Measurements from ENCODE around the gene THOC6.

Gene THOC6

GRCh38 chr16:2996298-2996697, 27.5 kb upstream of the THOC6 start:
- no peak overlapping the region for H2BK120ac ChIP-seq (ENCODE audit: low read depth, low read length)
- H3K23ac ChIP-seq (ENCODE audit: low read length): no peak overlapping the region
- no peak overlapping the region for H3K4me2 ChIP-seq (ENCODE audit: low read length)
- H3K4me1 ChIP-seq (ENCODE audit: control insufficient read depth, low read depth, low read length): no peaks in the 10 kb centered on the region
- WGBS (ENCODE audit: extremely low coverage, insufficient coverage, low lambda C conversion rate): no CpG with 5 or more reads among the region's 13 CpGs
- H3K56ac ChIP-seq (ENCODE audit: low read length): peak overlapping the region; percentile 25
- no peak overlapping the region for H3K9ac ChIP-seq (ENCODE audit: low read length)
- H2BK5ac ChIP-seq (ENCODE audit: low read length): no peak overlapping the region
- H2AK5ac ChIP-seq (ENCODE audit: low read length): no peak overlapping the region
- H3K27me3 ChIP-seq (ENCODE audit: insufficient read depth, low read length, poor library complexity): no peaks in the 10 kb centered on the region
- H3K36me3 ChIP-seq (ENCODE audit: control insufficient read depth, insufficient read depth, low read length): no peaks in the 10 kb centered on the region
- H4K5ac ChIP-seq (ENCODE audit: low read length): no peak overlapping the region
- no peak overlapping the region for H4K8ac ChIP-seq (ENCODE audit: low read depth, low read length)
- no peaks in the 10 kb centered on the region for H3K79me1 ChIP-seq (ENCODE audit: low read length)
- H2BK15ac ChIP-seq (replicated peaks; ENCODE audit: low read depth): no peak overlapping the region
- no peak overlapping the region for H3K4ac ChIP-seq (ENCODE audit: low read depth, low read length)
- H3K79me2 ChIP-seq (ENCODE audit: control insufficient read depth, insufficient read depth, low read length): no peaks in the 10 kb centered on the region
- H3K27ac ChIP-seq (ENCODE audit: low read depth, low read length): no peak overlapping the region
- DNase-seq: no peak
- no peak overlapping the region for H3K18ac ChIP-seq (ENCODE audit: low read length)
- H3K4me3 ChIP-seq (ENCODE audit: low read length): no peak overlapping the region

GRCh38 chr16:2999929-3000328, 23.9 kb upstream of the THOC6 start:
- no peaks in the 10 kb centered on the region for H3K4me1 ChIP-seq (ENCODE audit: control insufficient read depth, low read depth, low read length)
- H3K27me3 ChIP-seq (ENCODE audit: insufficient read depth, low read length, poor library complexity): no peaks in the 10 kb centered on the region
- no peak overlapping the region for H4K8ac ChIP-seq (ENCODE audit: low read depth, low read length)
- H3K56ac ChIP-seq (ENCODE audit: low read length): no peak overlapping the region
- no peak overlapping the region for H3K4me2 ChIP-seq (ENCODE audit: low read length)
- no peak overlapping the region for H2BK15ac ChIP-seq (replicated peaks; ENCODE audit: low read depth)
- no peak overlapping the region for H3K4ac ChIP-seq (ENCODE audit: low read depth, low read length)
- no peak overlapping the region for H2BK120ac ChIP-seq (ENCODE audit: low read depth, low read length)
- no peak overlapping the region for H3K4me3 ChIP-seq (ENCODE audit: low read length)
- H3K23ac ChIP-seq (ENCODE audit: low read length): no peak overlapping the region
- no peak overlapping the region for H4K5ac ChIP-seq (ENCODE audit: low read length)
- H2AK5ac ChIP-seq (ENCODE audit: low read length): no peak overlapping the region
- H3K79me2 ChIP-seq (ENCODE audit: control insufficient read depth, insufficient read depth, low read length): no peaks in the 10 kb centered on the region
- no peak for DNase-seq
- no peaks in the 10 kb centered on the region for H3K79me1 ChIP-seq (ENCODE audit: low read length)
- H3K36me3 ChIP-seq (ENCODE audit: control insufficient read depth, insufficient read depth, low read length): no peaks in the 10 kb centered on the region
- no peak overlapping the region for H3K18ac ChIP-seq (ENCODE audit: low read length)
- no peak overlapping the region for H3K27ac ChIP-seq (ENCODE audit: low read depth, low read length)
- H3K9ac ChIP-seq (ENCODE audit: low read length): no peak overlapping the region
- no peak overlapping the region for H2BK5ac ChIP-seq (ENCODE audit: low read length)
- WGBS (ENCODE audit: extremely low coverage, insufficient coverage, low lambda C conversion rate): no CpG with 5 or more reads among the region's 6 CpGs

DNA sequence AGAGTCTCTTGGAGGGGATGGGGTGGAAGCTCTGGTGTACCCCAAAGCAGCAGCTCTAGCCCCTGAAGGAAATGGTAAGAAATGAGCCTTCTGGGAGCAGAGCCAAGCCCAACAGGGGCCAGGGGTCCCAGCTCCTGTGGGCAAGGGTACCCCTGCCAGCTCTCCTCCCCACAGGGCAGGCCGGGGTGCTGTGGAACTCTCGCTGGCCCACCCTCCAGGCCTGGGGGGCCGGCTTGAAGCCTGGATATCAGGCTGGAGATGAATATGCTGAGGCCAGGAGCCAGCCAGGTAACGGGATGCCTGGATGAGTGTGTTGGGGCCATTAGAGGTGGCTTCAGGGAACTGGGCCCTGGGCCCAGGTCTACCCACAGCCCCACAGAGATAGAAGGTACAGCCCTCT, 23.3 kb upstream of the THOC6 start:
- no peak overlapping the region for H3K27ac ChIP-seq (ENCODE audit: low read depth, low read length)
- no peak overlapping the region for H3K56ac ChIP-seq (ENCODE audit: low read length)
- WGBS (ENCODE audit: extremely low coverage, insufficient coverage, low lambda C conversion rate): no CpG with 5 or more reads among the region's 4 CpGs
- no peak overlapping the region for H4K8ac ChIP-seq (ENCODE audit: low read depth, low read length)
- H3K4me2 ChIP-seq (ENCODE audit: low read length): no peak overlapping the region
- no peak overlapping the region for H4K5ac ChIP-seq (ENCODE audit: low read length)
- no peaks in the 10 kb centered on the region for H3K36me3 ChIP-seq (ENCODE audit: control insufficient read depth, insufficient read depth, low read length)
- H3K9ac ChIP-seq (ENCODE audit: low read length): no peak overlapping the region
- no peak overlapping the region for H2BK120ac ChIP-seq (ENCODE audit: low read depth, low read length)
- H2BK5ac ChIP-seq (ENCODE audit: low read length): no peak overlapping the region
- no peak overlapping the region for H3K18ac ChIP-seq (ENCODE audit: low read length)
- no peak for DNase-seq
- no peak overlapping the region for H2BK15ac ChIP-seq (replicated peaks; ENCODE audit: low read depth)
- H3K23ac ChIP-seq (ENCODE audit: low read length): no peak overlapping the region
- H3K79me2 ChIP-seq (ENCODE audit: control insufficient read depth, insufficient read depth, low read length): no peaks in the 10 kb centered on the region
- H3K4me1 ChIP-seq (ENCODE audit: control insufficient read depth, low read depth, low read length): no peaks in the 10 kb centered on the region
- no peak overlapping the region for H3K4me3 ChIP-seq (ENCODE audit: low read length)
- no peak overlapping the region for H2AK5ac ChIP-seq (ENCODE audit: low read length)
- H3K79me1 ChIP-seq (ENCODE audit: low read length): no peaks in the 10 kb centered on the region
- H3K27me3 ChIP-seq (ENCODE audit: insufficient read depth, low read length, poor library complexity): no peaks in the 10 kb centered on the region
- no peak overlapping the region for H3K4ac ChIP-seq (ENCODE audit: low read depth, low read length)

- no CpG with 5 or more reads among the region's 12 CpGs for WGBS (ENCODE audit: extremely low coverage, insufficient coverage, low lambda C conversion rate)
Measured at GRCh38 chr16:3001316-3001715, 22.5 kb upstream of the THOC6 start.

GRCh38 chr16:3003582-3004270, 20.1 kb upstream of the THOC6 start:
- Histone ChIP-seq H3K27me3 (ENCODE audit: insufficient read depth, low read length, poor library complexity) (no peaks in the 10 kb centered on the region), H3K4me2 (ENCODE audit: low read length) (no peak overlapping the region), H4K5ac (ENCODE audit: low read length) (no peak overlapping the region), H2BK15ac (replicated peaks; ENCODE audit: low read depth) (no peak overlapping the region), H3K4me3 (ENCODE audit: low read length) (no peak overlapping the region), H2BK5ac (ENCODE audit: low read length) (no peak overlapping the region), H3K79me2 (ENCODE audit: control insufficient read depth, insufficient read depth, low read length) (no peaks in the 10 kb centered on the region), H2BK120ac (ENCODE audit: low read depth, low read length) (no peak overlapping the region), H3K4me1 (ENCODE audit: control insufficient read depth, low read depth, low read length) (peaks cover 22% of the 10 kb centered on the region), H3K18ac (ENCODE audit: low read length) (no peak overlapping the region), H3K4ac (ENCODE audit: low read depth, low read length) (no peak overlapping the region), H3K27ac (ENCODE audit: low read depth, low read length) (no peak overlapping the region), H2AK5ac (ENCODE audit: low read length) (no peak overlapping the region), H4K8ac (ENCODE audit: low read depth, low read length) (no peak overlapping the region), H3K9ac (ENCODE audit: low read length) (no peak overlapping the region), H3K56ac (ENCODE audit: low read length) (peak overlapping the region; percentile 25), H3K23ac (ENCODE audit: low read length) (no peak overlapping the region), H3K36me3 (ENCODE audit: control insufficient read depth, insufficient read depth, low read length) (no peaks in the 10 kb centered on the region), H3K79me1 (ENCODE audit: low read length) (no peaks in the 10 kb centered on the region)
- peak; percentile 100 for DNase-seq
- no CpG with 5 or more reads among the region's 58 CpGs for WGBS (ENCODE audit: extremely low coverage, insufficient coverage, low lambda C conversion rate)

More at GRCh38 chr16:3001316-3001715, 22.5 kb upstream of the THOC6 start:
- no peak overlapping the region for H4K8ac ChIP-seq (ENCODE audit: low read depth, low read length)
- H3K79me2 ChIP-seq (ENCODE audit: control insufficient read depth, insufficient read depth, low read length): no peaks in the 10 kb centered on the region
- H3K4me3 ChIP-seq (ENCODE audit: low read length): no peak overlapping the region
- H3K36me3 ChIP-seq (ENCODE audit: control insufficient read depth, insufficient read depth, low read length): no peaks in the 10 kb centered on the region
- H2AK5ac ChIP-seq (ENCODE audit: low read length): no peak overlapping the region
- DNase-seq: peak; percentile 56
- no peaks in the 10 kb centered on the region for H3K27me3 ChIP-seq (ENCODE audit: insufficient read depth, low read length, poor library complexity)
- no peak overlapping the region for H2BK15ac ChIP-seq (replicated peaks; ENCODE audit: low read depth)
- H3K4me1 ChIP-seq (ENCODE audit: control insufficient read depth, low read depth, low read length): peaks cover 3% of the 10 kb centered on the region
- no peaks in the 10 kb centered on the region for H3K79me1 ChIP-seq (ENCODE audit: low read length)
- no peak overlapping the region for H3K23ac ChIP-seq (ENCODE audit: low read length)
- no peak overlapping the region for H3K9ac ChIP-seq (ENCODE audit: low read length)
- H4K5ac ChIP-seq (ENCODE audit: low read length): no peak overlapping the region
- H3K27ac ChIP-seq (ENCODE audit: low read depth, low read length): no peak overlapping the region
- H2BK120ac ChIP-seq (ENCODE audit: low read depth, low read length): no peak overlapping the region
- H3K4ac ChIP-seq (ENCODE audit: low read depth, low read length): no peak overlapping the region
- no peak overlapping the region for H3K18ac ChIP-seq (ENCODE audit: low read length)
- H3K56ac ChIP-seq (ENCODE audit: low read length): peak overlapping the region; percentile 44
- H2BK5ac ChIP-seq (ENCODE audit: low read length): no peak overlapping the region
- no peak overlapping the region for H3K4me2 ChIP-seq (ENCODE audit: low read length)

- Histone ChIP-seq H2BK15ac (replicated peaks; ENCODE audit: low read depth) (no peak overlapping the region), H3K9ac (ENCODE audit: low read length) (no peak overlapping the region), H4K5ac (ENCODE audit: low read length) (no peak overlapping the region), H3K4me1 (ENCODE audit: control insufficient read depth, low read depth, low read length) (peaks cover 23% of the 10 kb centered on the region), H2BK5ac (ENCODE audit: low read length) (no peak overlapping the region), H3K36me3 (ENCODE audit: control insufficient read depth, insufficient read depth, low read length) (no peaks in the 10 kb centered on the region), H3K4ac (ENCODE audit: low read depth, low read length) (no peak overlapping the region), H4K8ac (ENCODE audit: low read depth, low read length) (no peak overlapping the region), H3K79me2 (ENCODE audit: control insufficient read depth, insufficient read depth, low read length) (no peaks in the 10 kb centered on the region), H3K79me1 (ENCODE audit: low read length) (no peaks in the 10 kb centered on the region), H3K27me3 (ENCODE audit: insufficient read depth, low read length, poor library complexity) (no peaks in the 10 kb centered on the region), H3K56ac (ENCODE audit: low read length) (peak overlapping the region; percentile 42), H3K4me3 (ENCODE audit: low read length) (no peak overlapping the region), H3K18ac (ENCODE audit: low read length) (no peak overlapping the region), H2BK120ac (ENCODE audit: low read depth, low read length) (no peak overlapping the region), H3K23ac (ENCODE audit: low read length) (no peak overlapping the region), H3K4me2 (ENCODE audit: low read length) (peak overlapping the region; percentile 46), H2AK5ac (ENCODE audit: low read length) (no peak overlapping the region), H3K27ac (ENCODE audit: low read depth, low read length) (no peak overlapping the region)
- no CpG with 5 or more reads among the region's 67 CpGs for WGBS (ENCODE audit: extremely low coverage, insufficient coverage, low lambda C conversion rate)
- DNase-seq: no peak
Measured at GRCh38 chr16:3004319-3004718, 19.5 kb upstream of the THOC6 start.

All from mesendoderm (in vitro differentiated cells).